ENCODE measurements around the gene POLR1A. TPM values are rescaled to one million over a fixed set of nuclear protein-coding genes. Genes with fewer than 3 reads are reported as not detected.

The POLR1A gene
- total RNA-seq, 4 donors from 2014 or later, result 9.0 to 22.0 (median 15.8) TPM

DNA sequence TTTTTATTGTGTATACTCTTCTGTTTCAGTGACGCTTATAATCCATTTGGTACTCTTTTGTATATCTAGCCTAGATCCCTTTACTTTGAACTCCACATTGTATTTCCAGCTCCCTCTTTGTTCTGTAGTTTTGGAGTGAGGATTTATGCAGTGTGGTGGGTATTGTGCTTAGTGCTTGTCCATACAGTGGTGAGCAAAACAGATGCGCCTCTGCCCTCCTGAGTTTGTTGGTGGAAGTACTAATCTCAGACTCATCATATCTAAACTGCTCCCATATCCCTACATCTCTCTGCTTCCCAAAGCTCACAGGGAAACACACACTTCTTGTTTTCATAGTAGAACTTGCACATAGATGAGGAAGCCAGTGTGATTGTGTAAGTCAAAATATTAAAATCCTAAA, 12.4 kb upstream of the POLR1A start:
- TF ChIP-seq CTCF (IDR thresholded peaks at IDR 0.05; ENCODE audit: low read depth), result no peak

- no peak for TF ChIP-seq CTCF (IDR thresholded peaks at IDR 0.05; ENCODE audit: low read depth)
These were observed 1.3 kb upstream of the POLR1A start for GRCh38 chr2:86107031-86107430.

DNA sequence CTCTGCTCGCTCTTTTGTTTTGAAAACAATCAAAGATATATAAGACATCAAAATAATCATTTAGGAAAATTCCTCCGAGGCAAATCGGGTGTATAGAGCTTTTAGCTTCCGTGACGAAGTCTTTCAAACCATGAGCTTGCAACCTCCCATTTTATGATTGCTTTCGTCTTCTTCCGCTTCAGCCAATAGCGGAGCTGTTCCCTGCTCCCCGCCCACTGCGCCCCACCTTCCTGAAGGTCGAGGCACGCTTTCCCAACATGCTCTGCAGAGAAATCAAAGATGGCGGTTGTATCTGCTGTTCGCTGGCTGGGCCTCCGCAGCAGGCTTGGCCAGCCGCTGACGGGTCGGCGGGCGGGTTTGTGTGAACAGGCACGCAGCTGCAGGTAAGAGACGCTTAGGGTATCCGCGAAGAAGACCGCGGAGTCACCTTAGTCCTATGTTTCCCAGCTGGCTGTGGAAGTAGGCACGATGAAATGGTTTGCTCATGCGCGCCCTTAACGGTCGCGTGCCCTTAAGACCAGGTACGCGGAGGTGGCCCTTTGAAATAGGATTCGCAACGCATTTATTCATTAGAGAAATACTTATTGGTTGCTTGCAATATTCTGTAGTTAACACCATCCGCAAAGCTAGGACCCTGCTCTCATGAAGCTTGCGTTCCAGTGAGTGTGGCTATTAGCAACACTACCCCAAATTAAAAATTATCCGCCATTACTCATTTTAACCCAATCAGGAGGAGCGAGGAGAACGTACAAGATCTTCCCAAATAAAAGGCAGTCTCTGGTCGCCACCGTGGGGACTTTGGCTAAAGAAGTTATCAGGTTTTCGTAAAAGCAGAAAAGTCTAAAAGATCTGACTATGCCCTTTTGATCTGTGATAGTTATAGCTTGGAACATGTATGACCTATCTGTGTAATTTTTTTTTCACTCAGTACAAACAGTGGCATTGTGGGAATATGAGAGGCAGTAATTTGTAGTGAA, 571 bp upstream of the POLR1A start, which contains the start of gene PTCD3:
Gene PTCD3 (plus strand): TSS at position 267 of the 977 bp plus-strand sequence. CDS start 13 bp downstream, at position 280.
- no peak for TF ChIP-seq CTCF (IDR thresholded peaks at IDR 0.05; ENCODE audit: low read depth)

GRCh38 chr2:86102157-86102556, 3.5 kb downstream of the POLR1A start:
- no peak for TF ChIP-seq CTCF (IDR thresholded peaks at IDR 0.05; ENCODE audit: low read depth)

DNA sequence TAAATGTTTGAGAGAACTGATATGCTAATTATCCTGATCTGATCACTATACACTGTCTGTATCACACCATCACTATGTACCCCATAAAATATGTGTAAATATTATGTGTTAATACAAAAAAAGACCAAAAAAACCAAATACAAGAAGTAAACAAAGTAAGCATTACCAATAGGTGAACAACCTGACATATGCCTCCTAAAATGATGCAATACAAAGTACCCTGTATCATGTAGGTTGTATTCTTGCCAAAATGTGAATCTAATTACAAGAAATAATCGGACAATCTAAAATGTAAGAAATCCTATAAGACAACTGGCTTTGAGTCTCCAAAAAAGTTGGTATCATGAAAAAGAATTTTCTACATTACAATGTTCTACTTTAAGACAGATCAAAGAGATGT, 7.8 kb downstream of the POLR1A start:
- no peak for TF ChIP-seq CTCF (IDR thresholded peaks at IDR 0.05; ENCODE audit: low read depth)

- TF ChIP-seq CTCF (IDR thresholded peaks at IDR 0.05; ENCODE audit: low read depth), result no peak
These were observed 8.4 kb downstream of the POLR1A start for GRCh38 chr2:86097114-86097896.

DNA sequence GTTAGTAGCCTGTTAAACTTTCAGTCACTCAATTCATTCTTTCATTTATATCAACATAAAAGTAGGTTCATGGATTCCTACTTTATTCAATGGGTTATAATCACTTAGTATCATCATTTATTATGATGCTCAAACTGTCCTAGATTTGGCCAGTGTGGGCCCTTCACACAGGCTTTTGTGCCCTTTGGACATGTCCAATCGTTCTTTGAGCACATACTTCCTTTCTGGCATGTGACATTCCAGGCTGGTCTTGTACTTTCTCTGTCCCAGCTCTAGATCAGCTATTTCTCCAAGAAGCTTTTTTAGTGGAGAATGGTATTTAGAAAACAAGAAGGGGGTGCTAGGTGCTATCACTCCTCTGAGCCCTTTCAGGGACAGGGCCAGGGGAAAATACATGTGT, 11.5 kb downstream of the POLR1A start:
- no peak for TF ChIP-seq CTCF (IDR thresholded peaks at IDR 0.05; ENCODE audit: low read depth)
